ENCODE measurements around the gene GPC5.

Gene GPC5

GRCh38 chr13:92578358-92578757, 1179.9 kb downstream of the GPC5 start:
- no peak for DNase-seq

- no peak for DNase-seq
Observed at GRCh38 chr13:92589955-92590354, 1191.5 kb downstream of the GPC5 start.

- no peak for DNase-seq
Observed at GRCh38 chr13:92590503-92590908, 1192.1 kb downstream of the GPC5 start.

GRCh38 chr13:92591117-92591516, 1192.7 kb downstream of the GPC5 start:
- no peak for DNase-seq

GRCh38 chr13:92592757-92593156, 1194.3 kb downstream of the GPC5 start:
- no peak for DNase-seq

GRCh38 chr13:92602560-92602959, 1204.1 kb downstream of the GPC5 start:
- DNase-seq = no peak

GRCh38 chr13:92609376-92609775, 1211.0 kb downstream of the GPC5 start:
- no peak for DNase-seq

GRCh38 chr13:92612892-92613291, 1214.5 kb downstream of the GPC5 start:
- DNase-seq = no peak

GRCh38 chr13:92613921-92614320, 1215.5 kb downstream of the GPC5 start:
- no peak for DNase-seq

GRCh38 chr13:92621985-92622384, 1223.6 kb downstream of the GPC5 start:
- DNase-seq = no peak

- DNase-seq = no peak
Observed at GRCh38 chr13:92622905-92623304, 1224.5 kb downstream of the GPC5 start.

- no peak for DNase-seq
Observed at GRCh38 chr13:92626274-92626673, 1227.9 kb downstream of the GPC5 start.

- DNase-seq = no peak
Observed at GRCh38 chr13:92640936-92641335, 1242.5 kb downstream of the GPC5 start.

- no peak for DNase-seq
Observed at GRCh38 chr13:92649140-92649813, 1250.9 kb downstream of the GPC5 start.

- DNase-seq = no peak
Observed at GRCh38 chr13:92656103-92656502, 1257.7 kb downstream of the GPC5 start.

- DNase-seq = no peak
Observed at GRCh38 chr13:92656648-92657047, 1258.2 kb downstream of the GPC5 start.

GRCh38 chr13:92657565-92657964, 1259.1 kb downstream of the GPC5 start:
- DNase-seq = no peak

- DNase-seq = no peak
Observed at GRCh38 chr13:92658293-92658692, 1259.9 kb downstream of the GPC5 start.

- DNase-seq = no peak
Observed at GRCh38 chr13:92661406-92661805, 1263.0 kb downstream of the GPC5 start.

GRCh38 chr13:92668157-92668556, 1269.7 kb downstream of the GPC5 start:
- no peak for DNase-seq

- no peak for DNase-seq
Observed at GRCh38 chr13:92670096-92670495, 1271.7 kb downstream of the GPC5 start.

- no peak for DNase-seq
Observed at GRCh38 chr13:92671821-92672220, 1273.4 kb downstream of the GPC5 start.

GRCh38 chr13:92676246-92676645, 1277.8 kb downstream of the GPC5 start:
- no peak for DNase-seq

- no peak for DNase-seq
Observed at GRCh38 chr13:92677571-92677970, 1279.2 kb downstream of the GPC5 start.

- DNase-seq = no peak
Observed at GRCh38 chr13:92679602-92680001, 1281.2 kb downstream of the GPC5 start.
